Measurements from ENCODE around the gene TEAD4.
"Not testable (repeated sequence)": the region's sequence is repeated elsewhere in the genome, so short reads cannot be mapped to it uniquely, and the experiment has no call there.

Gene TEAD4

GRCh38 chr12:3054374-3054773 is 95.2 kb downstream of the TEAD4 start:
- DNase-seq, result no peak

DNA sequence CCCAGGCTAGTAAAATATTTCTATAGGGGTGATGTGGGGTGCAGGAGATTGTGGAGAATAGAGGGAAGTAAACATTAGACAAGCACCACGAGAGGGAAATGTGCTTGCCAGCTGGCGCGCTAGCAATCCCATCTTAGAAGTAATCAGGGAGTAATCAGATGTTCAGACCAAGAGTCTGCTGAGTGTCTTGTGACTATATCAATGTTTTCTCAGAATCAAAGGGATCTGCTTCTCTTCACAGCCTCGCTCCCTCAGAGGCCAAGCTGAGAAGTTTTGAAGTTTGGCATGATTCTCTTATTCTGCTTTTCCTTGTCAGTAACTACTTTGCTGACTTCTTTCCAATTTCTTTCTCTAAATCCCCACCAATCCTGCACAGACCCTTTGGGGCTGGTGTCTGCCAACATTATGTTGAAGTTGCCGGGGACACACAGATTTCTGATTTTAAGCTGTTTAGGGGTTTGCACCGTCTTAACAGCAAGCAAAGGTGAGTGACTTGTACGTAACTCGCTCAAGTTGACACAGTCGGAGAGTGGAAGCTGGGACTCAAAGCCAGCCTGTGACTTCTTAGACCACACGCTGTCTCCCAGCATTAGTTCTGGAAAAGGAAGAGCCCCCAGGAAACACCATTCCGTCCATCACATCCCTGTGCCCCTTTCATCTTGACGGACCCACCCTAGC is 96.0 kb downstream of the TEAD4 start:
- no peak for DNase-seq

DNA sequence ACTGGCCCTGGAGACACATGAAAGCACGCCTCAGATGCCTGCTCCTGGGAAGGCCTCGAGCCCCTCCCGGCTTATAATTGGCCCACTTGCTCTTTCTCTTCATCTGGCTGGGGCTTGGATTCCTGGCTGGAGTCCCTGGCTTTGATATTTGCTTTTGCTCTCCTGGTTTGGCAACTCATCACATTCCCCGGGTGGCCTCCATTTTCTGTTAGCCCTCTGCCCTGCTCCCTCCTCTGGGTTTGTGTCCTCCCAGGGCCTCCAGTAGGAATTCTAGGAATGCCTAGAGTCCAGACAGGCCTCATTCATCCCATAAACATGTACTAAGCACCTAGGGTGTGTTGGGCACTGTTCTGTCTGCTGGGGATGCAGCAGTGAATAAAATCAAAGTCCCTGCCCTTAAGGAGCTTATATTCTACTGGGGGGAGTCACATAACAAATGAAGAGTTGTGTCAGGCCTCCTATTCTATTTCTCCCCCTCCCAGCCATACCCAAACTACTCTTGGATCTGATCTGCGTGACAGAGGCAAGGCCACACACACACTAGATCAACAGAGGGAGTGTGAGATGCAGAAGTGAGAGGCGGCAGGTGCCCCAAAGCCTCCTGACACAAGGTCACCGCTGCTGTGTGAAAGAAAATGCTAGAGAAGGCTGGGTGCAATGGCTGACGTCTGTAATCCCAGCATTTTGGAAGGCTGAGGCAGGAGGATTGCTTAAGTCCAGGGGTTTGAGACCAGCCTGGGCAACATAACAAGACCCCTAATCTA is 96.7 kb downstream of the TEAD4 start:
- no peak for DNase-seq

DNA sequence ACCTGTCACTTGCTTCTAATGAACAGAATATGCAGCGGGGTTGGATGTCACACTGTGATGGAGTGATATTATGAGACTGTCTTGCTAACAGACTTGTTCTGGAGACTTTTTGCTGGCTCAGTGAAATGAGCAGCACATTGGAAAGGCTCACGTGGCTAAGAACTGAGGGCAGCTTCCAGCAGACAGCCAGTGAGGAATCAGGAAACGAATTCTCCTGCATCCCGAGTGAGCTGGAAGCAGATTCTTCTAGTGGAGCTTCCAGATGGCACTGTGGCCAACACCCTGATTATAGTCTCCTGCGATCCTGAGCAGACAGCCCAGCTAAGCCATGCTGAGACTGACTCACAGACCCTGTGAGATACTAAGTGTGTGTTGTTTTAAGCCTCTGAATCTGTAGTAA is 101.9 kb downstream of the TEAD4 start:
- DNase-seq, result no peak

GRCh38 chr12:3061501-3062215 is 102.5 kb downstream of the TEAD4 start:
- no peak for DNase-seq

GRCh38 chr12:3065300-3065699 is 106.1 kb downstream of the TEAD4 start:
- no peak for DNase-seq

GRCh38 chr12:3065846-3066245 is 106.6 kb downstream of the TEAD4 start:
- not testable (repeated sequence) for DNase-seq

DNA sequence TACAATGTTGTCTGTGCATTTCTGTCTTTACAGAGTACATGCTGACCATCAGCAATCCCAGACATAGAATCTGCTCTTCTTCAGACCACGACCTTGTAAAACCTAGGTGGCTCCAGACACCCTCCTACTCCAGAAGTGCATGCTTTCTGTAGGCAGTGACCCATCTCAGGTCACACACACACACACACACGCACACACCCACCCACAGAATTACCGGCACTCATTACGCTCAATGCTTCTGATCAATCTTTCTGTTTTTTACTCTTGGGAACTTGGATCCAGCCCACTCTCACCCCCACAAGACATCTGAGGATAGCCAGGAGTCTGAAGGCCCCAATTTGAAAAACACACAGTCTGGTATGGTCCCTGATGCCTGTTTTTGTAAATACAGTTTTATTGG is 110.5 kb downstream of the TEAD4 start:
- no peak for DNase-seq

GRCh38 chr12:3071107-3071506 is 111.9 kb downstream of the TEAD4 start:
- no peak for DNase-seq

GRCh38 chr12:3071710-3072109 is 112.5 kb downstream of the TEAD4 start:
- no peak for DNase-seq

DNA sequence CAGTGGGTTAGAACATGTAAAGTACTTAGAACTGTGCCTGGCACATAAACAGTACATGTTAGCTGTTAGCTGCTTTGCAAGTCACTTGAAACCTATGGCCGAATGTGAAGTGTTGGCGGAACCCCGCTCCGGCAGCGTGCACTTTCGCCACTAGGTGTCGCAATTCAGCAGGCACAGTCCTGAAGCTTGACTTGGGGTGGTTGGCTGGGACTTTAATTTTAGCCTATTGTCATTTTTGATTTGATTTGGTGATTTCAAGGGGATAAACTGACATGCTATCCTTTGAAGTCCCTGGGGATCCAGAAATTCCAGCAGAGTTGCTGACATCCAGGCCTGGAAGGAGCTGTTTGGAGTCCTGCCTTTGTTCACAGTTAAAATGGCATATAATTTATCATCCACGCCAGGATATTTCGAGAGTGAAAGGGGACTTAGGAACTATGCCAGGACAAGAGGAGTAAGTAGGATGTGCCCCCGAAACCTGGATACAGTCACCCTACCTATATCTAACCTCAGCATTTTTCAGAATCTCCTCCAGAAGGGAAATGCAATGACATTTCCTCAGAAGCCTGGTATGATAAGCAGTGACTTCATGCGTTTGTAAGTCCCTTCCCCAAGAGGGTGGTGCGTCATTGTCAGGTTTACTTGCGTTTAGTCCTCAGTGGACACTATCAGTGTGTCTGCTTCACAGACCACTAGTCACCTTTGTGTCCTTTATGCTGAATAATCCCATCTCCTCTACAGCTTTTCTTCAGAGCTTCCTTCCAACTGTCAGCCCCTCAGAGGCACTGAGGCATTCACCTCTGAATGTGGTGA is 114.4 kb downstream of the TEAD4 start:
- peak; percentile 86 to 89 for DNase-seq

DNA sequence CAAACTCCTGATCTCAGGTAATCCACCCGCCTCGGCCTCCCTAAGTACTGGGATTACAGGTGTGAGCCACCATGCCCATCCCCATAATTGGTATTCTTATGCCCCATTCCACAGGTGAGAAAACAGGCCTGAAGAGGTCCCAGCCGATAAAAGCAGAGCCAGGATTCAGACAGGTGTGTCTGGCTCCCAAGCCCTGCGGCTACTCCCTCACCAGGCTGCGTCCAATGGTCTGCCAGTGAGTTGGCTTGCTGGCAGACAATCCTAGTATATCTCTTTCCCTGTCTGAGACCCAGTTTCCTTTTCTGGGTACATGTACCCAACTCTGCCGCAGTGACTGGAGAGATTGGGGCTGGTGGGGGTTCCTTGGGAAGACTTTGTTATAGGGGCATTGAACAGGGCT is 116.1 kb downstream of the TEAD4 start:
- no peak for DNase-seq

- DNase-seq, result peak; percentile 61 to 64
Measured at GRCh38 chr12:3076730-3077571, 117.8 kb downstream of the TEAD4 start, which contains the start of gene TSPAN9. TSS of gene TSPAN9 (plus strand) at chr12:3077379. CDS start at chr12:3201194, 123,815 bp downstream.

DNA sequence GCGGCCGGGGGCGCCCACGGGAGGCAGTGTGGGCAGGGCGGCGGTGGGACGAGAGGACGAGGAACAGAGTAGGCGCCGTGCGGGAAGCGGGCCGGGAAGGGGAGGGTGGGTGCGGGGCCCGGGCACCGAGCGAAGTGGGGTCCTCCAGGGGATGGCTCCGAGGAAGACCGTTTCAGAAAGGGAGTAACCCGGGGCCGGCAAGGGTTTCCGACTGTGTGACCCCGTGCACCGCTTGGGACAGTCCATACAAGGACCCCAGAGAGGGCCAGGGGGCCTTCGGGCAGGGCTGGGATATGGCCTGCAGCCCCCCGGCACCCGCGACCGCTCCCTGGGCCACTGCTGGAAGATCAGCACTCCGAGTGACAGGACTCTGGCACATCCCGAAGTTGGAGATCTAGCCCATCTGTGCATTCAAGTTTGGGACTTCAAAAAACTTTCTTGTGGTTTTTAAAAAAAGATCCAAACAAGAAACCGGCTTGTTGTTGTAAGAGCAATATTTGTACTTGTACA is 118.4 kb downstream of the TEAD4 start:
- peak in 1 of 2 experiments; percentile 13 for DNase-seq

GRCh38 chr12:3078086-3078820 is 119.1 kb downstream of the TEAD4 start:
- DNase-seq, result no peak

DNA sequence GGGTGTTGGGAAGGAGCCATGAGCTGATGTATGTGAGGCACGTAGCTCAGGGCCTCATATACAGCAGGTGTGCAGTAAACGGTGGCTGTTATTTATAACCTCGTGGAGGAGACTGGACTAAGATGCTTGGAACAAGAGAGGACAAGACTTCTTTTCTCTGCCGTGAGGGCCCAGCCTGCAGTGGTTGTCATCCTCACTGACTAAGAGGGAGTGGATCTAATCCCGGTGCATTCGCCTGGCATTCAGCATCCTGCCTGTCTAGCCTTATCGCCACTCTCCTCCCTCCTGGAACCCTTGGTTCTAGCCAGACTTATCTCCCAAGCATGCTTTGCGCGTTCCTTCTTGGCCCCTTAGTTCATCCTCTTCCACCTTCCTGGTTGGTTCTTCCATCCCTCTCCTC is 121.9 kb downstream of the TEAD4 start:
- no peak for DNase-seq

GRCh38 chr12:3081886-3082285 is 122.7 kb downstream of the TEAD4 start:
- DNase-seq, result no peak

DNA sequence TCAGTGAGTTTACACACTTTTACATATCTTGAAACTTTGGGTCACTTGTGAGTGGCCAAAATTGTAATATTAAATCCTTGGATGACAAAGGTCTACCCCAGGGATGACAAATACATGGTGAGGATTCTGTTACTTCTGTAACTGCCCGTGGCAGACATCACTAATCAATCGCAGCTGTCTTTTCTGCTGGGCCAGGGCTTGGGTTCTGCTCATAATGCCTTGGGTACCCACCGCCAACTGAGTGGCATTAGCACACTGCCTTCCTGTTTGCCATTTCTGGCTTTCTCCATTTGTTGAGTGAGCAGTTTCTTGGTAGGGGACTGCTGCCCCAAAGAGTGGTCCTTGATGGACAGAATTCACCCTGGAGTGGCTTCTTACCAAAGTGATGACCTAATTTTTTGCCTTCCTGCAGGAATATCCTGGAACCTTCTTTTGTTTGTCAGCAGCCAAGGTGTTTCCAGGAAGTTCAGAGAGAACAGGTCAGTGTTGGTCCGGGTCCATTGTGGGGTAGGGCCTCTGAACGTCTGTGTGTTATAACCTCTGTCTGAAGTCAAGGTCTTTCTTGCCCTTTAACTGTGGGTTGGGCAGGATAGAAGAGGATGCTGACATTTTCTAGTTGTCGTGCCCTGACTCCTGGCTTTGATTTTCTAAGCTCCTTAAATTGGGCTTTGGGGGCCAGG is 124.2 kb downstream of the TEAD4 start:
- DNase-seq, result no peak

GRCh38 chr12:3083921-3084347 is 124.7 kb downstream of the TEAD4 start:
- DNase-seq, result no peak

- no peak for DNase-seq
Measured at GRCh38 chr12:3084742-3085141, 125.5 kb downstream of the TEAD4 start.
